HFFc6 (cell line): ENCODE data around the gene OCA2. TPM values are rescaled to one million over a fixed set of nuclear protein-coding genes. Genes with fewer than 3 reads are reported as not detected.

Source experiments
- DNase-seq: peaks from one replicate; pipeline ENCODE4 v3.0.0-alpha.2; 2018
- H3K27ac Mint-ChIP-seq: 2 replicates; pipeline ENCODE4 v1.8.0; 2020; ENCODE audit warnings: mild to moderate bottlenecking, mixed read lengths
- H3K27me3 Mint-ChIP-seq: 2 replicates; pipeline ENCODE4 v1.8.0; 2021; ENCODE audit warnings: mild to moderate bottlenecking, moderate library complexity, mixed read lengths; ENCODE audit not compliant: insufficient read depth
- H3K36me3 Mint-ChIP-seq: 2 replicates; pipeline ENCODE4 v1.8.0; 2021; ENCODE audit warnings: low read depth, mixed read lengths
- H3K4me1 Mint-ChIP-seq: 2 replicates; pipeline ENCODE4 v1.8.0; 2020; ENCODE audit warnings: low read depth, mixed read lengths
- H3K4me3 Mint-ChIP-seq: 2 replicates; pipeline ENCODE4 v1.8.0; 2020; ENCODE audit warnings: mild to moderate bottlenecking, moderate library complexity, mixed read lengths
- H3K9me3 Mint-ChIP-seq: 2 replicates; pipeline ENCODE4 v1.8.0; 2020; ENCODE audit warnings: mild to moderate bottlenecking, mixed read lengths
- CTCF ChIP-seq: fragments of 200-600 bp; sonication (generic); IDR thresholded peaks from 2 replicates; pipeline ENCODE4 v1.5.0; 2021; ENCODE audit warnings: antibody characterized with exemption, mild to moderate bottlenecking
- total RNA-seq, 6 experiments: library from RNA; stranded (reverse); fragmentation: NEBNext Ultra II Directional; extraction: Animal tissue kit (Norgen Biotek cat#: 25700); gene quantifications; 2 replicates in 1 of 6; 3 replicates in 5 of 6; pipeline ENCODE4 v1.2.3, GENCODE V29; 2021

Gene OCA2
- total RNA-seq, 6 experiments from 2014 or later, result not detected

GRCh38 chr15:27989427-27989826, 109.7 kb downstream of the OCA2 start:
- Mint-ChIP-seq H3K4me1 (no peaks in the 10 kb centered on the region), H3K27me3 (peaks cover 4% of the 10 kb centered on the region; the same call in 1 of the 2 replicates), H3K36me3 (no peaks in the 10 kb centered on the region; the same call in 1 of the 2 replicates), H3K27ac (no peak overlapping the region), H3K9me3 (peaks cover 46% of the 10 kb centered on the region), H3K4me3 (no peak overlapping the region)
- DNase-seq, result no peak
- no peak for TF ChIP-seq CTCF

- Mint-ChIP-seq H3K4me3 (no peak overlapping the region), H3K27ac (no peak overlapping the region), H3K4me1 (no peaks in the 10 kb centered on the region), H3K36me3 (no peaks in the 10 kb centered on the region; the same call in 1 of the 2 replicates), H3K27me3 (no peaks in the 10 kb centered on the region; the same call in none of the 2 replicates), H3K9me3 (peaks cover 33% of the 10 kb centered on the region)
- DNase-seq, result no peak
- no peak for TF ChIP-seq CTCF
These were observed 114.0 kb downstream of the OCA2 start for GRCh38 chr15:27985099-27985498.

- H3K27me3 Mint-ChIP-seq, result no peaks in the 10 kb centered on the region; the same call in 1 of the 2 replicates
- H3K36me3 Mint-ChIP-seq, result no peaks in the 10 kb centered on the region
- H3K4me1 Mint-ChIP-seq, result no peaks in the 10 kb centered on the region
- peaks cover 29% of the 10 kb centered on the region for H3K9me3 Mint-ChIP-seq
- no peak for DNase-seq
- no peak for TF ChIP-seq CTCF
- no peak overlapping the region for H3K27ac Mint-ChIP-seq
- no peak overlapping the region for H3K4me3 Mint-ChIP-seq
These were observed 115.6 kb downstream of the OCA2 start for GRCh38 chr15:27983496-27983895.

GRCh38 chr15:27977696-27978095, 121.4 kb downstream of the OCA2 start:
- Mint-ChIP-seq H3K4me3 (no peak overlapping the region), H3K4me1 (no peaks in the 10 kb centered on the region), H3K9me3 (peaks cover 26% of the 10 kb centered on the region; the same call in 1 of the 2 replicates), H3K27ac (no peak overlapping the region), H3K27me3 (no peaks in the 10 kb centered on the region), H3K36me3 (no peaks in the 10 kb centered on the region)
- TF ChIP-seq CTCF, result no peak
- DNase-seq, result no peak

- Mint-ChIP-seq H3K27ac (no peak overlapping the region), H3K36me3 (no peaks in the 10 kb centered on the region), H3K27me3 (no peaks in the 10 kb centered on the region), H3K4me1 (no peaks in the 10 kb centered on the region), H3K4me3 (no peak overlapping the region), H3K9me3 (peaks cover 31% of the 10 kb centered on the region)
- no peak for DNase-seq
- no peak for TF ChIP-seq CTCF
These were observed 125.2 kb downstream of the OCA2 start for GRCh38 chr15:27973886-27974285.
